K562 (cell line): ENCODE data around the gene GAPDHS. TPM values are rescaled to one million over a fixed set of nuclear protein-coding genes. Genes with fewer than 3 reads are reported as not detected.

ENCODE experiments used
- ATAC-seq: fragments of 200-7000 bp; cut with Tn5 transposase; 3 replicates; pipeline ENCODE4 v1.9.1; 2020; ENCODE audit warnings: moderate library complexity
- BruUV-seq: library from RNA; stranded (reverse); fragments of 400-500 nt; replicated peaks from 2 replicates; lab custom pipeline; 2021; lab: Mats Ljungman, UMichigan
- CTCF ChIA-PET: fragments of 300-600 bp; formaldehyde crosslinking; extraction: SDS; loops from one replicate; lab custom pipeline; 2021; ENCODE audit warnings: low intra/inter-chr PET ratio; lab: Yijun Ruan, JAX
- POLR2A ChIA-PET: fragments of 300-600, 350-650 bp; sonication (Branson Sonifier 250); formaldehyde crosslinking; extraction: SDS; loops from one replicate; lab custom pipeline; 2021; ENCODE audit warnings: antibody characterized with exemption, inconsistent platforms; lab: Yijun Ruan, JAX
- DNase-seq, 4 experiments: peaks; one replicate each; pipeline versions ENCODE4 v3.0.0 to v3.0.0-alpha.2; 2011 to 2018; ENCODE audit warnings: low spot score in 3 of 4, mixed read lengths in 3 of 4; ENCODE audit errors: extremely low read depth in 1 of 4
- FAIRE-seq: peaks from 2 replicates; lab custom pipeline; 2011; peaks lifted over from hg19 to GRCh38; lab: Jason Lieb, UNC
- H2AFZ ChIP-seq: 2 replicates; pipeline ENCODE4 v1.6.0; 2011; ENCODE audit warnings: low read depth, low read length, control low read depth, inconsistent platforms
- H3K27ac ChIP-seq: fragments of 200-600 bp; 3 replicates; pipeline ENCODE4 v1.8.0; 2011; ENCODE audit warnings: low read depth, mild to moderate bottlenecking, control low read depth, inconsistent platforms, low read length, moderate library complexity, mixed read lengths; ENCODE audit errors: extremely low read depth
- H3K27me3 ChIP-seq, 2 experiments: fragments of 300-600 bp in 1 of 2; 2 replicates in 1 of 2; 3 replicates in 1 of 2; pipeline versions ENCODE4 v1.6.0 to v1.8.0; 2011; ENCODE audit warnings: inconsistent platforms in 2 of 2, low read length in 2 of 2, mild to moderate bottlenecking in 1 of 2, mixed read lengths in 1 of 2, moderate library complexity in 1 of 2; ENCODE audit not compliant: control insufficient read depth in 2 of 2, insufficient read depth in 2 of 2
- H3K36me3 ChIP-seq: fragments of 300-600 bp; 3 replicates; pipeline ENCODE4 v1.8.0; 2011; ENCODE audit warnings: mild to moderate bottlenecking, low read length, inconsistent platforms; ENCODE audit not compliant: control insufficient read depth, insufficient read depth
- H3K4me1 ChIP-seq, 2 experiments: fragments of 200-600 bp in 1 of 2; replicated peaks in 1 of 2; 2 replicates in 1 of 2; 3 replicates in 1 of 2; pipeline versions ENCODE4 v1.5.1 to v1.8.0; 2011; ENCODE audit warnings: inconsistent platforms in 2 of 2, low read length in 2 of 2, mild to moderate bottlenecking in 1 of 2, mixed read lengths in 1 of 2, moderate library complexity in 1 of 2; ENCODE audit not compliant: control insufficient read depth in 2 of 2, insufficient read depth in 2 of 2
- H3K4me2 ChIP-seq: 2 replicates; pipeline ENCODE4 v1.6.1; 2011; ENCODE audit warnings: low read length, control low read depth, inconsistent platforms, mixed read lengths; ENCODE audit not compliant: insufficient read depth
- H3K4me3 ChIP-seq: fragments of 200-600 bp; sonication (generic), shearing (Covaris generic); 2 replicates; pipeline ENCODE4 v1.5.1; 2016; ENCODE audit warnings: control low read depth, inconsistent platforms
- H3K79me2 ChIP-seq: fragments of 200-600 bp; 3 replicates; pipeline ENCODE4 v1.8.0; 2011; ENCODE audit warnings: low read length, inconsistent platforms; ENCODE audit not compliant: control insufficient read depth, insufficient read depth
- H3K9ac ChIP-seq, 2 experiments: 2 replicates each; pipeline versions ENCODE4 v1.6.0 to v1.6.1; 2011; ENCODE audit warnings: low read depth in 2 of 2, low read length in 2 of 2, control low read depth in 1 of 2, inconsistent platforms in 1 of 2, mild to moderate bottlenecking in 1 of 2, mixed read lengths in 1 of 2; ENCODE audit not compliant: insufficient read depth in 1 of 2
- H3K9me1 ChIP-seq: one replicate; pipeline ENCODE4 v1.6.0; 2011; ENCODE audit warnings: inconsistent platforms, mild to moderate bottlenecking, low read length, moderate library complexity; ENCODE audit not compliant: control insufficient read depth, insufficient read depth
- H3K9me3 ChIP-seq: replicated peaks from 2 replicates; pipeline ENCODE4 v1.5.1; 2011; ENCODE audit warnings: low read depth, low read length, inconsistent platforms; ENCODE audit not compliant: control insufficient read depth, insufficient read depth
- H4K20me1 ChIP-seq: replicated peaks from 2 replicates; pipeline ENCODE4 v1.6.1; 2011; ENCODE audit warnings: low read length, inconsistent platforms, mixed read lengths; ENCODE audit not compliant: control insufficient read depth, insufficient read depth
- CHCHD3 ChIP-seq: fragments of 250-450 bp; sonication (Bioruptor Pico); IDR thresholded peaks from 2 replicates; pipeline ENCODE4 v2.1.2; 2022; ENCODE audit warnings: mild to moderate bottlenecking
- EWSR1 ChIP-seq: fragments of 450-650 bp; IDR thresholded peaks from 2 replicates; pipeline ENCODE4 v1.6.1; 2018; ENCODE audit warnings: borderline replicate concordance, mild to moderate bottlenecking, low read depth, moderate library complexity; ENCODE audit not compliant: partially characterized antibody
- HNRNPL ChIP-seq: fragments of 200-400 bp; formaldehyde crosslinking; IDR thresholded peaks from 2 replicates; pipeline ENCODE4 v1.6.1; 2017; ENCODE audit warnings: low read depth, mild to moderate bottlenecking, low read length
- LEF1 ChIP-seq: fragments of 450-650 bp; IDR thresholded peaks from 2 replicates; pipeline ENCODE4 v1.6.1; 2016; ENCODE audit warnings: mild to moderate bottlenecking
- MTA2 ChIP-seq: fragments of 450-650 bp; IDR thresholded peaks from 2 replicates; pipeline ENCODE4 v1.6.1; 2016; ENCODE audit warnings: low read depth
- NFATC3 ChIP-seq: fragments of 450-650 bp; IDR thresholded peaks from 2 replicates; pipeline ENCODE4 v1.6.1; 2017; ENCODE audit warnings: mild to moderate bottlenecking
- NFIC ChIP-seq: fragments of 450-650 bp; IDR thresholded peaks from 2 replicates; pipeline ENCODE4 v1.6.1; 2017; ENCODE audit warnings: mild to moderate bottlenecking, inconsistent platforms
- SLC30A9 ChIP-seq: fragments of 250-450 bp; sonication (Bioruptor Pico); IDR thresholded peaks from 2 replicates; pipeline ENCODE4 v1.8.0; 2022; ENCODE audit warnings: mild to moderate bottlenecking, moderate library complexity
- SRSF3 ChIP-seq: fragments of 200-400 bp; formaldehyde crosslinking; IDR thresholded peaks from 2 replicates; pipeline ENCODE4 v1.6.1; 2016; ENCODE audit warnings: mild to moderate bottlenecking, low read length, moderate library complexity; ENCODE audit not compliant: insufficient read depth
- STAT5A ChIP-seq: IDR thresholded peaks from 2 replicates; pipeline ENCODE4 v1.6.1; 2012; ENCODE audit warnings: low read length, inconsistent platforms, borderline replicate concordance
- TCFL5 ChIP-seq: fragments of 250-450 bp; sonication (Bioruptor Pico); conservative IDR thresholded peaks from 2 replicates; pipeline ENCODE4 v1.6.1; 2021; ENCODE audit warnings: mild to moderate bottlenecking, moderate library complexity, matching md5 sums
- ZNF184 ChIP-seq: sonication (generic); formaldehyde crosslinking; IDR thresholded peaks from 2 replicates; pipeline ENCODE4 v1.5.0; 2020; ENCODE audit warnings: missing genetic modification reagents
- ZNF707 ChIP-seq: fragments of 250-450 bp; sonication (Bioruptor Pico); conservative IDR thresholded peaks from 2 replicates; pipeline ENCODE4 v1.8.0; 2022; ENCODE audit warnings: inconsistent platforms, mild to moderate bottlenecking, moderate library complexity
- WGBS: fragments of 100-300 bp; shearing (Covaris generic); methylation state at CpG from one replicate; pipeline ENCODE4 v1.1.6; 2016; ENCODE audit warnings: low coverage, mixed read lengths; ENCODE audit not compliant: insufficient coverage; ENCODE audit errors: missing lambda C conversion rate; 5-methylcytosine and 5-hydroxymethylcytosine counted together
- in situ Hi-C: fragments of 300-500 bp; cut with MboI; formaldehyde crosslinking; loops from 4 replicates; pipeline ENCODE4 v1.15.0; 2018; ENCODE audit warnings: inconsistent platforms, mixed read lengths
- intact Hi-C: fragments of 100-400 bp; cut with micrococcal nuclease; formaldehyde crosslinking; loops from 2 replicates; pipeline ENCODE4 v1.14.2; 2022
- polyA plus RNA-seq, 8 experiments: library from polyadenylated mRNA; depleted of rRNA in 4 of 8; stranded (reverse) in 5 of 8; unstranded in 3 of 8; fragments of >200 nt; fragmentation: Nextera tagmentation in 2 of 8; fragmentation: Illumina TruSeq in 1 of 8; extraction: Ambion mirVana in 2 of 8; extraction: Trizol in 1 of 8; gene quantifications; 2 replicates each; pipeline versions ENCODE4 v1.2.1 to v1.2.3, GENCODE V29; 2011 to 2014; ENCODE audit warnings: inconsistent platforms in 1 of 8, missing spikeins in 1 of 8
- total RNA-seq, 7 experiments: library from RNA; depleted of rRNA in 6 of 7; stranded (reverse); fragments of >200 nt in 6 of 7; fragmentation: Illumina TruSeq in 2 of 7; extraction: Trizol in 2 of 7; gene quantifications; 2 replicates each; pipeline versions ENCODE4 v1.2.1 to v1.2.3, GENCODE V29; 2011 to 2021; ENCODE audit warnings: low replicate concordance in 1 of 7
- TF ChIP-seq, protein P1 (sequence below): sonication (generic); formaldehyde crosslinking; IDR thresholded peaks from 2 replicates; pipeline ENCODE4 v1.8.1; 2023; ENCODE audit warnings: mild to moderate bottlenecking, missing genetic modification reagents, moderate library complexity
- TF ChIP-seq, protein P2 (sequence below): sonication (generic); formaldehyde crosslinking; IDR thresholded peaks from 2 replicates; pipeline ENCODE4 v1.8.1; 2023; ENCODE audit warnings: mild to moderate bottlenecking, missing genetic modification reagents
- TF ChIP-seq, protein P3 (sequence below): fragments of 450-650 bp; IDR thresholded peaks from 2 replicates; pipeline ENCODE4 v1.6.1; 2016; ENCODE audit warnings: low read depth, mild to moderate bottlenecking, moderate library complexity
- TF ChIP-seq, protein P4 (sequence below): fragments of 250-450 bp; sonication (Bioruptor Pico); IDR thresholded peaks from 2 replicates; pipeline ENCODE4 v1.4.0; 2020; ENCODE audit warnings: borderline replicate concordance
- TF ChIP-seq, protein P5 (sequence below): fragments of 250-450 bp; sonication (Bioruptor Pico); IDR thresholded peaks from 2 replicates; pipeline ENCODE4 v1.4.0; 2020

Gene GAPDHS
- total and polyA plus RNA-seq, 9 of the 15 experiments (the other 6 are each of a cell fraction or from before 2014, with no cell fraction given) = 0.08 to 0.12 TPM; not detected in 7

DNA sequence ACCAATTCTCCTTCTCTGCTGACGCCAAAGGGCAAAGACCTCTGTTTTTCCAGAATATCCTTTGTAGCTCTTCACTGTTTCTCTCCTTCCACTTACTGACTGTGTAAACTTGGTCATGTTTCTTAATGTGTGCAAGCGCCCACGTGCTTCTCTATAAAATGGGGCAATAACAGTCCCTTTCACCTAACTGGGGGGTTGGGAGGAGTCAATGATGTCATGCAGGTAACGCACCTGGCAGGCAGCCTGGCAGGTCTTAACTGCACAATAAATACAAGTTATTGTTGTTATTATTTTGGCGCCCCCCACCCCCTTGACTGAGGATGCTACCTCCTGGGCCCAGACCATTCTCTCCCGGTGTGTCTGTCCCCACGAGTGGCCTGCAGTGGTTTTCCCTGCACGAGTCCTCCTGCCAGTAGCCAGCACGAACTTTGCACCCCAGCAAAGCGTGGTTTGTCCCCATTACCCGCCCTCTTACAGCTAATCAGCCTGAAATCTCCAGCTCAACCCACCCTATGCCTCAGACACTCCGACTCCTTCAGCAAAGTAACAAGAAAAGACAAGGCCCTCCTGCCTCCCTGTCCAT is 10.4 kb upstream of the GAPDHS start:
- TF ChIP-seq LEF1 = no peak
- TF ChIP-seq SRSF3 = no peak
- TF ChIP-seq SLC30A9 (CRISPR knock-in tag) = no peak
- no peak for TF ChIP-seq TCFL5 (CRISPR knock-in tag)
- no peak for TF ChIP-seq HNRNPL
- TF ChIP-seq ZNF707 (CRISPR knock-in tag) = no peak
- no peak for TF ChIP-seq CHCHD3 (CRISPR knock-in tag)
- no peak for TF ChIP-seq NFATC3
- TF ChIP-seq, protein P1, sequence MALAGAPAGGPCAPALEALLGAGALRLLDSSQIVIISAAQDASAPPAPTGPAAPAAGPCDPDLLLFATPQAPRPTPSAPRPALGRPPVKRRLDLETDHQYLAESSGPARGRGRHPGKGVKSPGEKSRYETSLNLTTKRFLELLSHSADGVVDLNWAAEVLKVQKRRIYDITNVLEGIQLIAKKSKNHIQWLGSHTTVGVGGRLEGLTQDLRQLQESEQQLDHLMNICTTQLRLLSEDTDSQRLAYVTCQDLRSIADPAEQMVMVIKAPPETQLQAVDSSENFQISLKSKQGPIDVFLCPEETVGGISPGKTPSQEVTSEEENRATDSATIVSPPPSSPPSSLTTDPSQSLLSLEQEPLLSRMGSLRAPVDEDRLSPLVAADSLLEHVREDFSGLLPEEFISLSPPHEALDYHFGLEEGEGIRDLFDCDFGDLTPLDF (CRISPR knock-in tag) = no peak
- no peak for TF ChIP-seq NFIC
- TF ChIP-seq STAT5A = no peak
- TF ChIP-seq, protein P2, sequence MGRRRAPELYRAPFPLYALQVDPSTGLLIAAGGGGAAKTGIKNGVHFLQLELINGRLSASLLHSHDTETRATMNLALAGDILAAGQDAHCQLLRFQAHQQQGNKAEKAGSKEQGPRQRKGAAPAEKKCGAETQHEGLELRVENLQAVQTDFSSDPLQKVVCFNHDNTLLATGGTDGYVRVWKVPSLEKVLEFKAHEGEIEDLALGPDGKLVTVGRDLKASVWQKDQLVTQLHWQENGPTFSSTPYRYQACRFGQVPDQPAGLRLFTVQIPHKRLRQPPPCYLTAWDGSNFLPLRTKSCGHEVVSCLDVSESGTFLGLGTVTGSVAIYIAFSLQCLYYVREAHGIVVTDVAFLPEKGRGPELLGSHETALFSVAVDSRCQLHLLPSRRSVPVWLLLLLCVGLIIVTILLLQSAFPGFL = no peak
- TF ChIP-seq, protein P3, sequence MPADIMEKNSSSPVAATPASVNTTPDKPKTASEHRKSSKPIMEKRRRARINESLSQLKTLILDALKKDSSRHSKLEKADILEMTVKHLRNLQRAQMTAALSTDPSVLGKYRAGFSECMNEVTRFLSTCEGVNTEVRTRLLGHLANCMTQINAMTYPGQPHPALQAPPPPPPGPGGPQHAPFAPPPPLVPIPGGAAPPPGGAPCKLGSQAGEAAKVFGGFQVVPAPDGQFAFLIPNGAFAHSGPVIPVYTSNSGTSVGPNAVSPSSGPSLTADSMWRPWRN = no peak
- no peak for TF ChIP-seq MTA2
- TF ChIP-seq EWSR1 = no peak
- TF ChIP-seq, protein P4, sequence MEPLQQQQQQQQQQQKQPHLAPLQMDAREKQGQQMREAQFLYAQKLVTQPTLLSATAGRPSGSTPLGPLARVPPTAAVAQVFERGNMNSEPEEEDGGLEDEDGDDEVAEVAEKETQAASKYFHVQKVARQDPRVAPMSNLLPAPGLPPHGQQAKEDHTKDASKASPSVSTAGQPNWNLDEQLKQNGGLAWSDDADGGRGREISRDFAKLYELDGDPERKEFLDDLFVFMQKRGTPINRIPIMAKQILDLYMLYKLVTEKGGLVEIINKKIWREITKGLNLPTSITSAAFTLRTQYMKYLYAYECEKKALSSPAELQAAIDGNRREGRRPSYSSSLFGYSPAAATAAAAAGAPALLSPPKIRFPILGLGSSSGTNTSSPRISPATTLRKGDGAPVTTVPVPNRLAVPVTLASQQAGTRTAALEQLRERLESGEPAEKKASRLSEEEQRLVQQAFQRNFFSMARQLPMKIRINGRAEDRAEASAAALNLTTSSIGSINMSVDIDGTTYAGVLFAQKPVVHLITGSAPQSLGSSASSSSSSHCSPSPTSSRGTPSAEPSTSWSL (CRISPR knock-in tag) = no peak
- TF ChIP-seq, protein P5, sequence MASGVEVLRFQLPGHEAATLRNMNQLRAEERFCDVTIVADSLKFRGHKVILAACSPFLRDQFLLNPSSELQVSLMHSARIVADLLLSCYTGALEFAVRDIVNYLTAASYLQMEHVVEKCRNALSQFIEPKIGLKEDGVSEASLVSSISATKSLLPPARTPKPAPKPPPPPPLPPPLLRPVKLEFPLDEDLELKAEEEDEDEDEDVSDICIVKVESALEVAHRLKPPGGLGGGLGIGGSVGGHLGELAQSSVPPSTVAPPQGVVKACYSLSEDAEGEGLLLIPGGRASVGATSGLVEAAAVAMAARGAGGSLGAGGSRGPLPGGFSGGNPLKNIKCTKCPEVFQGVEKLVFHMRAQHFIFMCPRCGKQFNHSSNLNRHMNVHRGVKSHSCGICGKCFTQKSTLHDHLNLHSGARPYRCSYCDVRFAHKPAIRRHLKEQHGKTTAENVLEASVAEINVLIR (CRISPR knock-in tag) = no peak
- no peak for TF ChIP-seq ZNF184 (CRISPR knock-in tag)
- Histone ChIP-seq H3K9ac (no peak overlapping the region), H3K4me2 (no peak overlapping the region), H4K20me1 (peaks cover 8% of the 10 kb centered on the region), H3K9me1 (no peaks in the 10 kb centered on the region), H3K79me2 (no peaks in the 10 kb centered on the region), H3K27me3 (peaks cover 32 to 74% of the 10 kb centered on the region in 2 experiments), H3K9me3 (no peaks in the 10 kb centered on the region), H3K4me3 (no peak overlapping the region), H3K36me3 (no peaks in the 10 kb centered on the region), H3K4me1 (0 out of 5 replicates have a peak, but pooled peaks cover 0 to 3% of the 10 kb centered on the region in 2 experiments), H3K27ac (no peak overlapping the region), H2AFZ (no peak overlapping the region)
- in situ Hi-C loops (no loop called here), intact Hi-C loops (no loop called here)
- no peak for ATAC-seq
- FAIRE-seq = no peak
- ChIA-PET CTCF (no interaction called here), POLR2A (no interaction called here)
- no peak for DNase-seq
- BruUV-seq = no TSS peak
- 5% methylated on average over 12 of the region's 12 CpGs for WGBS
